GM23338 (cell line): ENCODE data around the gene ZFHX3.

ENCODE experiments used
- CREB1 ChIP-seq: fragments of 250-450 bp; sonication (Bioruptor Pico); IDR thresholded peaks from 2 replicates; pipeline ENCODE4 v1.5.0; 2020; ENCODE audit warnings: low read depth, mild to moderate bottlenecking, moderate library complexity
- CTCF ChIP-seq, 2 experiments: fragments of 200-600 bp in 1 of 2; sonication (generic) in 1 of 2; conservative IDR thresholded peaks; 2 replicates each; pipeline versions ENCODE4 v1.5.1 to v1.6.1; 2016 to 2017; ENCODE audit warnings: antibody characterized with exemption in 2 of 2, low read depth in 2 of 2, mild to moderate bottlenecking in 2 of 2, moderate library complexity in 1 of 2
- EZH2 ChIP-seq: fragments of 200-600 bp; sonication (generic); IDR thresholded peaks from one replicate; pipeline ENCODE4 v1.8.0; 2017; ENCODE audit warnings: antibody characterized with exemption, mild to moderate bottlenecking, low read depth; ENCODE audit not compliant: unreplicated experiment
- JUNB ChIP-seq: IDR thresholded peaks from one replicate; pipeline ENCODE4 v1.6.1; 2016; ENCODE audit warnings: antibody characterized with exemption; ENCODE audit not compliant: unreplicated experiment
- POLR2AphosphoS5 ChIP-seq: IDR thresholded peaks from 2 replicates; pipeline ENCODE4 v1.6.1; 2016; ENCODE audit warnings: antibody characterized with exemption, low read depth

GRCh38 chr16:72939247-72939646, 108.7 kb downstream of the ZFHX3 start:
- 0 out of 4 replicates have a peak, but pooled peaks of 1 of the 2 experiments have one; percentile 3 for TF ChIP-seq CTCF (conservative IDR thresholded peaks at IDR 0.05; ENCODE audit: low read depth in 2 of 2)
- no peak for TF ChIP-seq EZH2
- TF ChIP-seq JUNB: no peak
- no peak for TF ChIP-seq CREB1 (CRISPR knock-in tag)
- no peak for TF ChIP-seq POLR2AphosphoS5
